ENCODE results near the gene GLRA2.

GRCh38 chrX:14776901-14777300 is 247.6 kb downstream of the GLRA2 start:
- TF ChIP-seq CTCF (IDR thresholded peaks at IDR 0.05) (no peak), EZH2 (IDR thresholded peaks at IDR 0.05; ENCODE audit: borderline replicate concordance, insufficient read depth, low read depth, low read length, poor library complexity, severe bottlenecking) (no peak)
